SKM-1 treated with dmso at 0.1 percent for 144 hours (cell line): ENCODE measurements around the gene SVIL.
"Not testable (repeated sequence)": the region's sequence is repeated elsewhere in the genome, so short reads cannot be mapped to it uniquely, and the experiment has no call there.

ENCODE experiments used
- DNase-seq: peaks from one replicate; lab custom pipeline; 2025; ENCODE audit not compliant: unreplicated experiment; lab: John Stamatoyannopoulos, UW

SVIL gene

GRCh38 chr10:29607576-29607975 is 27.2 kb downstream of the SVIL start:
- no peak for DNase-seq

GRCh38 chr10:29606693-29607092 is 28.1 kb downstream of the SVIL start:
- not testable (repeated sequence) for DNase-seq

- no peak for DNase-seq
These were observed 30.4 kb downstream of the SVIL start for GRCh38 chr10:29604291-29604825.

- DNase-seq = no peak
These were observed 31.4 kb downstream of the SVIL start for GRCh38 chr10:29603223-29603896.

- DNase-seq = no peak
These were observed 34.0 kb downstream of the SVIL start for GRCh38 chr10:29600821-29601220.

- DNase-seq = no peak
These were observed 34.7 kb downstream of the SVIL start for GRCh38 chr10:29600067-29600466.

GRCh38 chr10:29598851-29599311 is 35.9 kb downstream of the SVIL start:
- no peak for DNase-seq

GRCh38 chr10:29596826-29597225 is 37.9 kb downstream of the SVIL start:
- no peak for DNase-seq

- DNase-seq = no peak
These were observed 38.4 kb downstream of the SVIL start for GRCh38 chr10:29596356-29596755.

- DNase-seq = no peak
These were observed 39.0 kb downstream of the SVIL start for GRCh38 chr10:29595636-29596225.

GRCh38 chr10:29595146-29595545 is 39.6 kb downstream of the SVIL start:
- no peak for DNase-seq

GRCh38 chr10:29591651-29591968 is 43.2 kb downstream of the SVIL start:
- no peak for DNase-seq

GRCh38 chr10:29590915-29591650 is 43.7 kb downstream of the SVIL start:
- DNase-seq = no peak

GRCh38 chr10:29588629-29589421 is 45.9 kb downstream of the SVIL start:
- no peak for DNase-seq

GRCh38 chr10:29587750-29588628 is 46.8 kb downstream of the SVIL start:
- not testable (repeated sequence) for DNase-seq

GRCh38 chr10:29587102-29587749 is 47.5 kb downstream of the SVIL start:
- DNase-seq = not testable (repeated sequence)

GRCh38 chr10:29586509-29586908 is 48.3 kb downstream of the SVIL start:
- DNase-seq = no peak

- no peak for DNase-seq
These were observed 49.2 kb downstream of the SVIL start for GRCh38 chr10:29585488-29585976.

- no peak for DNase-seq
These were observed 50.3 kb downstream of the SVIL start for GRCh38 chr10:29584436-29584835.

GRCh38 chr10:29583674-29584073 is 51.1 kb downstream of the SVIL start:
- DNase-seq = no peak
